KOPT-K1 (cell line): ENCODE data around the gene PKN1.
"Not testable (repeated sequence)": the region's sequence is repeated elsewhere in the genome, so short reads cannot be mapped to it uniquely, and the experiment has no call there.

Experiments
- H3K27ac ChIP-seq: fragments of 200-600 bp; sonication (generic); 2 replicates; pipeline ENCODE4 v1.5.1; 2016; ENCODE audit warnings: antibody characterized with exemption, mild to moderate bottlenecking, low read depth, low read length; ENCODE audit not compliant: poor library complexity, severe bottlenecking
- H3K36me3 ChIP-seq: fragments of 200-600 bp; sonication (generic); 2 replicates; pipeline ENCODE4 v1.5.1; 2017; ENCODE audit warnings: antibody characterized with exemption, mild to moderate bottlenecking, low read length, moderate library complexity; ENCODE audit not compliant: insufficient read depth
- H3K9me3 ChIP-seq: fragments of 200-600 bp; sonication (generic); 2 replicates; pipeline ENCODE4 v1.5.1; 2017; ENCODE audit warnings: antibody characterized with exemption, low read length, mild to moderate bottlenecking; ENCODE audit not compliant: insufficient read depth, poor library complexity, severe bottlenecking

PKN1 gene

GRCh38 chr19:14459703-14460102 lies 26.6 kb downstream of the PKN1 start:
- H3K36me3 ChIP-seq: peaks cover 97% of the 10 kb centered on the region
- no peak overlapping the region for H3K27ac ChIP-seq
- no peaks in the 10 kb centered on the region for H3K9me3 ChIP-seq

- Histone ChIP-seq H3K36me3 (peaks cover 96% of the 10 kb centered on the region), H3K9me3 (no peaks in the 10 kb centered on the region)
Observed at GRCh38 chr19:14460935-14461334, 27.8 kb downstream of the PKN1 start.

GRCh38 chr19:14462401-14462800 lies 29.3 kb downstream of the PKN1 start:
- not testable (repeated sequence) for H3K9me3 ChIP-seq, H3K27ac ChIP-seq
- H3K36me3 ChIP-seq: peaks cover 96% of the 10 kb centered on the region

More at GRCh38 chr19:14460935-14461334, 27.8 kb downstream of the PKN1 start:
- no peak overlapping the region for H3K27ac ChIP-seq

GRCh38 chr19:14463747-14464146 lies 30.6 kb downstream of the PKN1 start:
- no peaks in the 10 kb centered on the region for H3K9me3 ChIP-seq
- H3K27ac ChIP-seq: no peak overlapping the region
- H3K36me3 ChIP-seq: peaks cover 95% of the 10 kb centered on the region

GRCh38 chr19:14467391-14467790 lies 34.3 kb downstream of the PKN1 start:
- no peak overlapping the region for H3K27ac ChIP-seq
- no peaks in the 10 kb centered on the region for H3K9me3 ChIP-seq
- H3K36me3 ChIP-seq: peaks cover 93% of the 10 kb centered on the region

- no peaks in the 10 kb centered on the region for H3K9me3 ChIP-seq
- H3K36me3 ChIP-seq: peaks cover 88% of the 10 kb centered on the region
Observed at GRCh38 chr19:14467816-14468215, 34.7 kb downstream of the PKN1 start.

GRCh38 chr19:14470031-14470876 lies 37.1 kb downstream of the PKN1 start:
- Histone ChIP-seq H3K9me3 (no peaks in the 10 kb centered on the region), H3K36me3 (peaks cover 64% of the 10 kb centered on the region), H3K27ac (no peak overlapping the region)

More at GRCh38 chr19:14467816-14468215, 34.7 kb downstream of the PKN1 start:
- no peak overlapping the region for H3K27ac ChIP-seq

GRCh38 chr19:14471436-14472187 lies 38.5 kb downstream of the PKN1 start:
- Histone ChIP-seq H3K9me3 (no peaks in the 10 kb centered on the region), H3K36me3 (peaks cover 53% of the 10 kb centered on the region), H3K27ac (no peak overlapping the region)

GRCh38 chr19:14472202-14472938 lies 39.3 kb downstream of the PKN1 start:
- H3K9me3 ChIP-seq: no peaks in the 10 kb centered on the region
- H3K36me3 ChIP-seq: peaks cover 46% of the 10 kb centered on the region
- no peak overlapping the region for H3K27ac ChIP-seq

- Histone ChIP-seq H3K36me3 (peaks cover 40% of the 10 kb centered on the region), H3K9me3 (no peaks in the 10 kb centered on the region), H3K27ac (no peak overlapping the region)
Observed at GRCh38 chr19:14473073-14473977, 40.2 kb downstream of the PKN1 start.

GRCh38 chr19:14473978-14474578 lies 41.0 kb downstream of the PKN1 start:
- Histone ChIP-seq H3K36me3 (peaks cover 34% of the 10 kb centered on the region; the same call in 1 of the 2 replicates), H3K9me3 (no peaks in the 10 kb centered on the region), H3K27ac (no peak overlapping the region)

- H3K9me3 ChIP-seq: no peaks in the 10 kb centered on the region
- peaks cover 26% of the 10 kb centered on the region; the same call in 1 of the 2 replicates for H3K36me3 ChIP-seq
- no peak overlapping the region for H3K27ac ChIP-seq
Observed at GRCh38 chr19:14474827-14475226, 41.7 kb downstream of the PKN1 start.

- Histone ChIP-seq H3K36me3 (peaks cover 20% of the 10 kb centered on the region; the same call in 1 of the 2 replicates), H3K9me3 (no peaks in the 10 kb centered on the region), H3K27ac (no peak within 1 kb of the TSS)
Observed at GRCh38 chr19:14475251-14476073, 42.4 kb downstream of the PKN1 start, which contains the start of gene PTGER1. PTGER1 (minus strand) TSS chr19:14475354; CDS start chr19:14474320, 1,034 bp downstream.
